Skin of body (tissue), 2 donors: ENCODE measurements around the gene DOCK2. TPM values are rescaled to one million over a fixed set of nuclear protein-coding genes. Genes with fewer than 3 reads are reported as not detected.

ENCODE experiments used
- DNase-seq: peaks from one replicate; lab custom pipeline; 2025; lab: John Stamatoyannopoulos, UW
- total RNA-seq: library from RNA; depleted of rRNA; stranded (reverse); fragments of >200 nt; gene quantifications from one replicate; pipeline ENCODE4 v1.2.3, GENCODE V29; 2014

DOCK2 gene
- total RNA-seq, 1 donor from 2014 or later, result 20.6 TPM

- no peak for DNase-seq
Measured at GRCh38 chr5:169897481-169897880, 260.4 kb downstream of the DOCK2 start.

DNA sequence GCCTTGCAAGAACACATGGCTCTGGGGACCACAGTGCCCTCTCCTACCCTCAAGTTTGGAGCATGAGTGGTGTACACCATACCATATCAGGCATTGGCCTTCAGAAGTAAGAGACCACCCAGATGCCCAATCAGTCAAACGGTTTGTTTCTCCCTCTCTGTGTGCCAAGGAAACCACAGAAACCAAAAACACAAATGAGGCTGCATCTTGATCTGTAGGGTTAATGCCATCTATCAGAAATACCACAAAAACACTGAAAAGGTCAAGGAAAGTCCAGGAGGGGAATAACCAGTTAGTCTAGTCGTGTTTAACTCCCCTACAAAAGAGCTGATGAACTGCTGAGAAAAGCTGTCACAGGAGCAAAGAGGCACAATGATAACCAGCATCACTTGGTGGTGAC lies 264.8 kb downstream of the DOCK2 start:
- DNase-seq, result no peak

GRCh38 chr5:169904059-169904458 lies 267.0 kb downstream of the DOCK2 start:
- DNase-seq, result no peak

GRCh38 chr5:169904508-169904907 lies 267.4 kb downstream of the DOCK2 start:
- peak; percentile 25 for DNase-seq

- no peak for DNase-seq
Measured at GRCh38 chr5:169905017-169905416, 267.9 kb downstream of the DOCK2 start.

- DNase-seq, result peak; percentile 25
Measured at GRCh38 chr5:169906745-169907649, 269.9 kb downstream of the DOCK2 start.

DNA sequence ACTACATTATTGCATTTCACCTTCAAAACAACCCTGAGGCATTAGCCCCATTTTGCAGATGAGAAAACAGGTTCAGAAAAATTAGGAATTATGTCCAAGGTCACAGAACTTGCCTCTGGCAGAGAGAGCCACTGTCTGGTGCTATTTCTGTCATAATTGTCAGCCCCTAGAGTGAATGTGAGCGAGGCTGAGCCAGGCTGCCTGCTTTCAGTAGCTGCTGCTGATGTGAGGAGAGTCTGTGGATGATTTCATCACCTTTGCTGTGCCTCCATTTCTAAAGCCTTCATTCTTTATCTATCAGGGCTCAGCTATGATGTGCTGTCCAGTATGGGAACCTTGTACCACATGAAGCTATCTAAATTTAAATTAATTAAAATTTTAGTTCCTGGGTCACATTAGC lies 271.8 kb downstream of the DOCK2 start:
- no peak for DNase-seq

- no peak for DNase-seq
Measured at GRCh38 chr5:169909945-169910344, 272.9 kb downstream of the DOCK2 start.

DNA sequence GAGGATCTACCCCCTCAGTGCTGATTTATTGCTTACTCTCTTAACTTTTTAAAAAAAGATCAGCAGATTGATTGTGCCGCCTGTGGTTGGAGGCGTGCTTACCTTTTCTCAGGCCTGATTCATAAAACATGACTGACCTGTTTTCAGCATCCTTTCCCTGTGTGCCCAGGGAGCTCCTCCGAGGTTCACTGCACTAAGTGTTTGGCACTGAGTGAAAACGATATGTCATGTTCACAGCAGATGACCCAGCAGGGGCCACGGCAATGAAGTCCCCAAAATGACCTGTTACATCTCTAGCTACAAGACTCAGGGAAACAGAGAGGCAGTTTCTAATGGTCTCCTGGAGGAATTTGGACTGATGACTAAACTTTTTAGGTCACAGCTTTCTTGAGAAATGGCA lies 273.3 kb downstream of the DOCK2 start:
- no peak for DNase-seq

- DNase-seq, result no peak
Measured at GRCh38 chr5:169911448-169912212, 274.6 kb downstream of the DOCK2 start.

GRCh38 chr5:169913479-169913878 lies 276.4 kb downstream of the DOCK2 start:
- no peak for DNase-seq

DNA sequence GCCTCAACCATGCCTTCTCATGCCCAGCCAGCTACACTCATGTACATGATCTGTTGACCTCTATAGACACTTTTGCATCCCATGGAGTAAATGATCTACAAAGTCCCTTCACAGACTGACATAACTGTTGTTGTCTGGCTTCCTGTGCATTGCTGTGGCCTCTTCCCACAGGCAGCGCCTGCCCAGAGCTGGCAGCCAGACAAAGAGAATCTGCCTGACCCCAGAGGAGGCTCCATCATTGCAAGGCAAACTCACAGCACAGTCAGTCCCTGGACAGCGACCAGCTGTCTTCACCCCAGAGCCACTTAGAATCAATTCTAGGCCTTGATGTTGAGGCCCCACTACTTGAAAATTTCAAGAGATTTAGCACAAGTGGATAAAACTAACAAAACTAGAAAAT lies 277.7 kb downstream of the DOCK2 start:
- DNase-seq, result peak; percentile 18

DNA sequence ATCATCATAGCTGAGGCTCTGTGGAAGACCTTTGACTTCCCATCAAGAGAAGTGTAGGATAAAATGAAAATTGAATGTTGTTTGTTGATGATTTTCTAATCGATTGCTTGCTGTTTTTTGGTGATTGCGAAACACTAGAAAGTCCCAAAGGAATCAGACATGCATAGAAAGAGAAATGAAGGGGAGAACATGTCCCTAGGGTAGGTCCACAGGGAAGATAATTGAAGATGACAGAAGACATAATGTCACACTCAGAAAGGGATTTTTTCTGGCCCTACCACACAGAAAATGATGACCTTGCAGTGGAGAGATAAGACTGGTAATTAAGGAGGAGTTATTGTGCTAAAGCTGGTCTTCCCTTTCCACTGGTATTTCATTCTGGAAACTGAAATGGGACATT lies 280.4 kb downstream of the DOCK2 start:
- no peak for DNase-seq

- DNase-seq, result no peak
Measured at GRCh38 chr5:169918228-169918627, 281.2 kb downstream of the DOCK2 start.

DNA sequence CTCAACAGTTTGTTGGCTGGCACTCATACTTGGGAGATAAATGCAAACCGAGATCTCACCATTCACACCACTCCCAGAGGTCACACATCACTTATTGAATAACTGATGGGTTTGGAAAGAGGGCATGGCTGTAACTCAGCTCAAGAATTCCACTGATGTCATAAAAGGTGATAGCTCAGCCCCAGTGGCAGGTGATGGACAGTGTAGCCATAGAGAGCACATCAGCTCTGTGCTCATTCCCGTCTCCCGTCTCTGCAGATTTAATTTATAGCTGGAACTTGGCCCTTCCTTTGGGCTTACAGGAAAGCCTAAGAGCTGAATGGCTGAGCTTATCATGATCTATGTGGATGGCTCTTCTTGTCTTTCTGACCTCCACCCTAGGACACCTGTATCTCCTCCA lies 283.4 kb downstream of the DOCK2 start:
- no peak for DNase-seq

DNA sequence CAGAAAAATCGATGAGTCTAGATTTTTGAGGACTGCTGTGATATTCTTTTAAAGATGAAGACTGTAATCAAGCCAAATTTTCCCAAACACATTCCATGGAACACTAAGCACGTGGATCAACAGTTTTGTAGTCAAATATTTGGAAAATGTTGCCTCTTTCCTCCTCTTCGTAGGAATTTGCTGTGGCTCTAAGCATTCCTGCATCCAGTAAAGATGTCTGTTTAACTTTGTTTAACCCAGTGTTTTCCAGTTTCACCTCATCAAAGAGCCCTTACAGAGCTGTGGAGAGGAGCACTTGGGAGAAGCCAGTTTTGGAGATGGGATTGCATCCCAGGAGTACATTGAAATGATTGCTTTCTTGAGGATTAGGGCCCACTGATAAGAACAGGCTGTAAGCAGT lies 284.3 kb downstream of the DOCK2 start:
- DNase-seq, result no peak

GRCh38 chr5:169921949-169922348 lies 284.9 kb downstream of the DOCK2 start:
- no peak for DNase-seq

DNA sequence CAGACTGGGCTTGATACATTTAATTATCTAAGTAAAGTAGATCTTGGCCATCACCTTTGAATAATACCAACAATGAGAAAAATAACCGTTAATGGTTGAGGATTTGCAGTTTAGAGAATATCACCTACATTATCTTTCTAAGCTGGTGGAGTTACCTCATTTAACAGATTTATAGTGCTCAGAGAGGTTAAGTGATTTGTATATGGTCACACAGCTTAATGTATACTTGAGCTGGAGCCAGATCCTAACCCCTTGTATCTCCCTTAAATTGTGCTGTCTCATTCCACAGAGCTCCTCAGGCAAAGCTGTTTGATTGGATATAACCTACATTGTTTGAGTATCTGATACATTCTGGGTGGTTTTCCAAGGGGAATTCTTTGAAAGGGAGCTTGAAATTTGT lies 285.4 kb downstream of the DOCK2 start:
- DNase-seq, result no peak

- DNase-seq, result no peak
Measured at GRCh38 chr5:169923988-169924387, 286.9 kb downstream of the DOCK2 start.

DNA sequence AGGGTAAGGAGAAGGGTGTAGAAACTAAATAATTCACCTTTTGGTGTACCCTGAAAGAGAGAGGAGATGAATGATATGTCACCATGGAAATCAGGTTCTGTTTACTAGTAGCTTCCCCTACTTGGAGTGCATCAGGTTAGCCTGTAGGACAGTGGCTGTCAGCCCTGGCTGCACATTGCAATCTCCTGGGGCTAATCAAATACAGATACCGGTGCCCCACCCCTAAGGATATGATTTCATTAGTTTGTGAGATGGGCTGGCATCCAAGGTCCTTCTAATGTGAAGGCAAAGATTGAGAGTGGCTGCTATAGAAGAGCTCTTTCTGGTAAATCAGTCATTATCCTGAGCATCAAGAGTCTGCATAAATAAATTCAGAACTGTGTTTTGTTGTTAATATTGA lies 296.1 kb downstream of the DOCK2 start:
- DNase-seq, result no peak

DNA sequence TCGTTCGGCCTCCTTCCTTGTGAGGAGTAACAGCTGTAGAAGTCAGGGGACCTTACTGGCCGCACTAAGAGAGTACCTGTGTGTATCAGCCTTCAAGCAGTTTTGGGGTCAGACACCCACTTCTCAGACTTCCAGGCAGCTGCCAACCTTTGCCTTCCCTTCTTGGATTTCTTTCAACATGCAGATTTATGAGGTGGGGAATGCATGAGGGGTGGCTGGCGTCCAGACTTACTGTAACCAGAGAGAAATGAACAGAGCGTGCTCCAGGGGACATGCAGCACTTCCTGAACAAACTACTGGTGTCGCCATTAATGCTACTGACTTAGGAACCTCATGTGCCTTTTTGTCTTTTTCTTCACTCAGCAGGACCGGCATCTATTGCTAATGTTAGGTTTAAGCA lies 296.5 kb downstream of the DOCK2 start:
- no peak for DNase-seq

GRCh38 chr5:169934990-169935389 lies 297.9 kb downstream of the DOCK2 start:
- DNase-seq, result no peak

DNA sequence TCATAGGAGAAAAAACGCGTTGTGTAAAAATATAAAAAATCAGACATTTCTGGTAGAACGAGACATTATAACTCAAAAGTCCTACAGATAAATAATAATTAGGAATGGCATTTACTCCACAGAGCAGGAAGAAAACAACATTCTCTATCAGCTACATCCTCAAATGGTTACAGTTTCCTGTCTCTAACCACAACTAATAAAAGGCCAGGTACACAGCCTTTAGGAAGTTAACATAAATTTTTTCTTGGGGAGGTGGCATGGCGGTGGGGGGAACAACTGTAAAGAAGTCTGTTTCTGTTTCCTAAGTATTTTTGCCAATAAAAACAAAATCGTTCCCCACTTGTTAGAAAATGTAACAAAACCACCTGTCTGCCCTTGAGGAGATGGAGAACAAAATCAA lies 298.7 kb downstream of the DOCK2 start:
- no peak for DNase-seq
